ENCODE measurements around the gene APOL2. TPM values are rescaled to one million over a fixed set of nuclear protein-coding genes. Genes with fewer than 3 reads are reported as not detected.
"Not testable (repeated sequence)": the region's sequence is repeated elsewhere in the genome, so short reads cannot be mapped to it uniquely, and the experiment has no call there.

The APOL2 gene
- total RNA-seq, 1 experiment from 2014 or later = 16.0 TPM

GRCh38 chr22:36213586-36213985, 25.7 kb downstream of the APOL2 start:
- Mint-ChIP-seq H3K4me3 (ENCODE audit: unreplicated experiment) (no peak overlapping the region), H3K9me3 (ENCODE audit: unreplicated experiment) (no peaks in the 10 kb centered on the region), H3K27me3 (ENCODE audit: insufficient read depth, unreplicated experiment) (peaks cover 95% of the 10 kb centered on the region), H3K27ac (ENCODE audit: low read depth, unreplicated experiment) (no peak overlapping the region), H3K36me3 (ENCODE audit: insufficient read depth, unreplicated experiment) (no peaks in the 10 kb centered on the region), H3K4me1 (ENCODE audit: insufficient read depth, unreplicated experiment) (peaks cover 6% of the 10 kb centered on the region)
- no TSS peak for BruUV-seq (replicated peaks)
- DNase-seq (ENCODE audit: unreplicated experiment) = no peak
- CTCF ChIA-PET = interaction anchor here (0.5 to 1.3 kb wide), 4 partner anchors 18 to 689 kb away, joined by 3 to 8 read pairs (median 4); partner anchors contain the start of gene APOL2
- intact Hi-C loops (cut with micrococcal nuclease) = no loop called here
- POLR2A ChIA-PET = no interaction called here
- no peak for TF ChIP-seq CTCF (IDR thresholded peaks at IDR 0.05; ENCODE audit: unreplicated experiment)

- Mint-ChIP-seq H3K27ac (ENCODE audit: low read depth, unreplicated experiment) (no peak overlapping the region), H3K27me3 (ENCODE audit: insufficient read depth, unreplicated experiment) (peaks cover 88% of the 10 kb centered on the region), H3K4me1 (ENCODE audit: insufficient read depth, unreplicated experiment) (peaks cover 6% of the 10 kb centered on the region), H3K9me3 (ENCODE audit: unreplicated experiment) (no peaks in the 10 kb centered on the region), H3K36me3 (ENCODE audit: insufficient read depth, unreplicated experiment) (no peaks in the 10 kb centered on the region), H3K4me3 (ENCODE audit: unreplicated experiment) (no peak overlapping the region)
- DNase-seq (ENCODE audit: unreplicated experiment) = no peak
- ChIA-PET POLR2A (no interaction called here), CTCF (interaction anchor here (0.9 to 1.1 kb wide), 2 partner anchors 10 to 27 kb away, joined by 3 read pairs; partner anchors contain the start of gene APOL2)
- intact Hi-C loops (cut with micrococcal nuclease) = no loop called here
- no TSS peak for BruUV-seq (replicated peaks)
- no peak for TF ChIP-seq CTCF (IDR thresholded peaks at IDR 0.05; ENCODE audit: unreplicated experiment)
These were observed 26.4 kb downstream of the APOL2 start for GRCh38 chr22:36212901-36213300.

- Mint-ChIP-seq H3K4me3 (ENCODE audit: unreplicated experiment) (no peak overlapping the region), H3K27ac (ENCODE audit: low read depth, unreplicated experiment) (no peak overlapping the region), H3K4me1 (ENCODE audit: insufficient read depth, unreplicated experiment) (peaks cover 6% of the 10 kb centered on the region), H3K9me3 (ENCODE audit: unreplicated experiment) (no peaks in the 10 kb centered on the region), H3K36me3 (ENCODE audit: insufficient read depth, unreplicated experiment) (no peaks in the 10 kb centered on the region), H3K27me3 (ENCODE audit: insufficient read depth, unreplicated experiment) (peaks cover 77% of the 10 kb centered on the region)
- DNase-seq (ENCODE audit: unreplicated experiment) = no peak
- TF ChIP-seq CTCF (IDR thresholded peaks at IDR 0.05; ENCODE audit: unreplicated experiment) = no peak
- CTCF ChIA-PET = interaction anchor here (0.6 to 1.6 kb wide), 5 partner anchors 10 to 371 kb away, joined by 3 to 4 read pairs (median 3); no protein-coding TSS in a partner anchor
- POLR2A ChIA-PET = interaction anchor here (1.2 kb wide), 1 partner anchor 28 kb away, joined by 4 read pairs; the partner anchor contains the start of gene APOL2
- no TSS peak for BruUV-seq (replicated peaks)
- intact Hi-C loops (cut with micrococcal nuclease) = no loop called here
These were observed 28.0 kb downstream of the APOL2 start for GRCh38 chr22:36211237-36211861.

- Mint-ChIP-seq H3K36me3 (ENCODE audit: insufficient read depth, unreplicated experiment) (no peaks in the 10 kb centered on the region), H3K27ac (ENCODE audit: low read depth, unreplicated experiment) (no peak overlapping the region), H3K4me3 (ENCODE audit: unreplicated experiment) (no peak overlapping the region), H3K27me3 (ENCODE audit: insufficient read depth, unreplicated experiment) (peaks cover 66% of the 10 kb centered on the region), H3K9me3 (ENCODE audit: unreplicated experiment) (no peaks in the 10 kb centered on the region), H3K4me1 (ENCODE audit: insufficient read depth, unreplicated experiment) (peaks cover 6% of the 10 kb centered on the region)
- intact Hi-C loops (cut with micrococcal nuclease) = no loop called here
- BruUV-seq (replicated peaks) = no TSS peak
- ChIA-PET POLR2A (interaction anchor here (0.8 kb wide), 1 partner anchor 12 kb away, joined by 3 read pairs; no protein-coding TSS in a partner anchor), CTCF (interaction anchor here (1.3 kb wide), 1 partner anchor 144 kb away, joined by 3 read pairs; no protein-coding TSS in a partner anchor)
- DNase-seq (ENCODE audit: unreplicated experiment) = no peak
- no peak for TF ChIP-seq CTCF (IDR thresholded peaks at IDR 0.05; ENCODE audit: unreplicated experiment)
These were observed 29.1 kb downstream of the APOL2 start for GRCh38 chr22:36210224-36210623.

GRCh38 chr22:36209488-36209908, 29.8 kb downstream of the APOL2 start:
- intact Hi-C loops (cut with micrococcal nuclease); POLR2A ChIA-PET; H3K4me1 Mint-ChIP-seq (ENCODE audit: insufficient read depth, unreplicated experiment); H3K4me3 Mint-ChIP-seq (ENCODE audit: unreplicated experiment); H3K9me3 Mint-ChIP-seq (ENCODE audit: unreplicated experiment); BruUV-seq (replicated peaks); H3K27ac Mint-ChIP-seq (ENCODE audit: low read depth, unreplicated experiment); H3K36me3 Mint-ChIP-seq (ENCODE audit: insufficient read depth, unreplicated experiment); DNase-seq (ENCODE audit: unreplicated experiment): not testable (repeated sequence)
- CTCF ChIA-PET = interaction anchor here (0.7 kb wide), 1 partner anchor 82 kb away, joined by 3 read pairs; no protein-coding TSS in a partner anchor
- H3K27me3 Mint-ChIP-seq (ENCODE audit: insufficient read depth, unreplicated experiment) = peaks cover 59% of the 10 kb centered on the region

Measured in MCF 10A (cell line).